Dermis blood vessel endothelial cell (primary cell): Measurements from ENCODE around the gene ZNF398. TPM values are rescaled to one million over a fixed set of nuclear protein-coding genes. Genes with fewer than 3 reads are reported as not detected.
"Not testable (repeated sequence)": the region's sequence is repeated elsewhere in the genome, so short reads cannot be mapped to it uniquely, and the experiment has no call there.

Experiments
- DNase-seq: peaks from one replicate; pipeline ENCODE4 v3.0.0; 2010
- total RNA-seq: library from RNA; depleted of rRNA; stranded (reverse); fragments of >200 nt; gene quantifications from 2 replicates; pipeline ENCODE4 v1.2.3, GENCODE V29; 2014

ZNF398 gene
- 8.7 and 8.8 TPM in 2 replicates for total RNA-seq

- DNase-seq, result peak; percentile 87
Measured at GRCh38 chr7:149147072-149147751, at the start of gene ZNF398. ZNF398 (plus strand) TSS chr7:149147453; CDS start chr7:149147743, 290 bp downstream.

GRCh38 chr7:149099058-149099457, 48.2 kb upstream of the ZNF398 start:
- DNase-seq, result no peak

GRCh38 chr7:149100821-149101220, 46.4 kb upstream of the ZNF398 start:
- no peak for DNase-seq

GRCh38 chr7:149102666-149103065, 44.6 kb upstream of the ZNF398 start:
- no peak for DNase-seq

GRCh38 chr7:149103424-149103823, 43.8 kb upstream of the ZNF398 start:
- no peak for DNase-seq

- no peak for DNase-seq
Measured at GRCh38 chr7:149104214-149104613, 43.0 kb upstream of the ZNF398 start.

GRCh38 chr7:149104749-149105148, 42.5 kb upstream of the ZNF398 start:
- no peak for DNase-seq

- DNase-seq, result peak; percentile 28
Measured at GRCh38 chr7:149109969-149110368, 37.3 kb upstream of the ZNF398 start.

GRCh38 chr7:149125189-149125862, 21.9 kb upstream of the ZNF398 start:
- no peak for DNase-seq

GRCh38 chr7:149125863-149126661, 21.2 kb upstream of the ZNF398 start, which contains the start of gene ZNF425:
ZNF425 (minus strand) TSS chr7:149126324; CDS start chr7:149126213, 111 bp downstream.
- DNase-seq, result peak; percentile 99

GRCh38 chr7:149126662-149127266, 20.5 kb upstream of the ZNF398 start:
- DNase-seq, result peak; percentile 62

GRCh38 chr7:149130572-149131198, 16.6 kb upstream of the ZNF398 start:
- no peak for DNase-seq

- no peak for DNase-seq
Measured at GRCh38 chr7:149133028-149133710, 14.1 kb upstream of the ZNF398 start.

GRCh38 chr7:149136118-149136517, 11.1 kb upstream of the ZNF398 start:
- DNase-seq, result no peak

- DNase-seq, result no peak
Measured at GRCh38 chr7:149140831-149141230, 6.4 kb upstream of the ZNF398 start.

GRCh38 chr7:149141893-149142292, 5.4 kb upstream of the ZNF398 start:
- DNase-seq, result no peak

- DNase-seq, result not testable (repeated sequence)
Measured at GRCh38 chr7:149144436-149144922, 2.8 kb upstream of the ZNF398 start.

- DNase-seq, result no peak
Measured at GRCh38 chr7:149145031-149145845, 2.0 kb upstream of the ZNF398 start.

GRCh38 chr7:149147752-149148653, 750 bp downstream of the ZNF398 start:
- peak; percentile 74 for DNase-seq

- no peak for DNase-seq
Measured at GRCh38 chr7:149150981-149151380, 3.7 kb downstream of the ZNF398 start.
